AG04449 (cell line): ENCODE data around the gene GABRA5.

ENCODE experiments used
- CTCF ChIA-PET: fragments of 350-600 bp; formaldehyde crosslinking; extraction: SDS; loops from one replicate; lab custom pipeline; 2021; ENCODE audit warnings: antibody characterized with exemption; lab: Yijun Ruan, JAX
- POLR2A ChIA-PET: fragments of 400-600, 350-600 bp; formaldehyde crosslinking; extraction: SDS; loops from one replicate; lab custom pipeline; 2020; ENCODE audit warnings: antibody characterized with exemption, inconsistent platforms; lab: Yijun Ruan, JAX
- DNase-seq: peaks from one replicate; pipeline ENCODE4 v3.0.0-alpha.2; 2010; ENCODE audit warnings: low read depth, low spot score
- H3K4me3 ChIP-seq: 2 replicates; pipeline ENCODE4 v1.5.1; 2011; ENCODE audit warnings: low read depth, mild to moderate bottlenecking, control low read depth, low read length
- TF ChIP-seq, protein P1 (sequence below): IDR thresholded peaks from one replicate; pipeline ENCODE4 v1.5.1; 2011; ENCODE audit warnings: mild to moderate bottlenecking, moderate library complexity, low read length, control low read depth, inconsistent platforms; ENCODE audit not compliant: insufficient read depth; ENCODE audit errors: missing control alignments

The GABRA5 gene

GRCh38 chr15:26889298-26889898 is 22.5 kb downstream of the GABRA5 start:
- DNase-seq, result no peak
- TF ChIP-seq, protein P1, sequence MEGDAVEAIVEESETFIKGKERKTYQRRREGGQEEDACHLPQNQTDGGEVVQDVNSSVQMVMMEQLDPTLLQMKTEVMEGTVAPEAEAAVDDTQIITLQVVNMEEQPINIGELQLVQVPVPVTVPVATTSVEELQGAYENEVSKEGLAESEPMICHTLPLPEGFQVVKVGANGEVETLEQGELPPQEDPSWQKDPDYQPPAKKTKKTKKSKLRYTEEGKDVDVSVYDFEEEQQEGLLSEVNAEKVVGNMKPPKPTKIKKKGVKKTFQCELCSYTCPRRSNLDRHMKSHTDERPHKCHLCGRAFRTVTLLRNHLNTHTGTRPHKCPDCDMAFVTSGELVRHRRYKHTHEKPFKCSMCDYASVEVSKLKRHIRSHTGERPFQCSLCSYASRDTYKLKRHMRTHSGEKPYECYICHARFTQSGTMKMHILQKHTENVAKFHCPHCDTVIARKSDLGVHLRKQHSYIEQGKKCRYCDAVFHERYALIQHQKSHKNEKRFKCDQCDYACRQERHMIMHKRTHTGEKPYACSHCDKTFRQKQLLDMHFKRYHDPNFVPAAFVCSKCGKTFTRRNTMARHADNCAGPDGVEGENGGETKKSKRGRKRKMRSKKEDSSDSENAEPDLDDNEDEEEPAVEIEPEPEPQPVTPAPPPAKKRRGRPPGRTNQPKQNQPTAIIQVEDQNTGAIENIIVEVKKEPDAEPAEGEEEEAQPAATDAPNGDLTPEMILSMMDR, result peak; percentile 33
- ChIA-PET CTCF (interaction anchor here (0.6 to 4.2 kb wide), 19 partner anchors 9 to 1380 kb away, joined by 3 to 61 read pairs (median 5); no protein-coding TSS in a partner anchor), POLR2A (no interaction called here)
- H3K4me3 ChIP-seq, result no peak overlapping the region

DNA sequence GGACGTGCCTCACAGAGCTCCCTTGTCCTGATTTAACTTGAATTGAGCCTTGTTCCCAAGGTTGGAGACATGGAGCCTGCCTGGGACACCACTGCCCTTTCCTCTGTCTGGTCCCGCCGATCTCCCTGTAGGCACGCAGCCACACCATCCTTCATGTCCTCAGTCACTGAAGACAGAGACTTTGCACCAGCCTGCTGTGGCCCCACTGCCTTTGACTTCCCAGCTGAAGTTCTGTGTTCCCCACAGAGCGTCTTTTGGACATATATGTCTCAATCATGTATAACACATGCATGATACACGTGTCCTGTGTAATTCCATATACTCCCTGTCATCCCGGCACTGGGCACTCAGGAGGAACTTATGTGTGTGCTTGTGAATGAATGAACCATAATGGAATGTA is 23.6 kb downstream of the GABRA5 start:
- CTCF ChIA-PET, result interaction anchor here (0.6 to 4.2 kb wide), 18 partner anchors 8 to 1381 kb away, joined by 3 to 61 read pairs (median 5); no protein-coding TSS in a partner anchor
- no peak for DNase-seq
- H3K4me3 ChIP-seq, result no peak overlapping the region
- POLR2A ChIA-PET, result no interaction called here
- TF ChIP-seq, protein P1, result no peak

GRCh38 chr15:26890988-26891387 is 24.1 kb downstream of the GABRA5 start:
- POLR2A ChIA-PET, result no interaction called here

DNA sequence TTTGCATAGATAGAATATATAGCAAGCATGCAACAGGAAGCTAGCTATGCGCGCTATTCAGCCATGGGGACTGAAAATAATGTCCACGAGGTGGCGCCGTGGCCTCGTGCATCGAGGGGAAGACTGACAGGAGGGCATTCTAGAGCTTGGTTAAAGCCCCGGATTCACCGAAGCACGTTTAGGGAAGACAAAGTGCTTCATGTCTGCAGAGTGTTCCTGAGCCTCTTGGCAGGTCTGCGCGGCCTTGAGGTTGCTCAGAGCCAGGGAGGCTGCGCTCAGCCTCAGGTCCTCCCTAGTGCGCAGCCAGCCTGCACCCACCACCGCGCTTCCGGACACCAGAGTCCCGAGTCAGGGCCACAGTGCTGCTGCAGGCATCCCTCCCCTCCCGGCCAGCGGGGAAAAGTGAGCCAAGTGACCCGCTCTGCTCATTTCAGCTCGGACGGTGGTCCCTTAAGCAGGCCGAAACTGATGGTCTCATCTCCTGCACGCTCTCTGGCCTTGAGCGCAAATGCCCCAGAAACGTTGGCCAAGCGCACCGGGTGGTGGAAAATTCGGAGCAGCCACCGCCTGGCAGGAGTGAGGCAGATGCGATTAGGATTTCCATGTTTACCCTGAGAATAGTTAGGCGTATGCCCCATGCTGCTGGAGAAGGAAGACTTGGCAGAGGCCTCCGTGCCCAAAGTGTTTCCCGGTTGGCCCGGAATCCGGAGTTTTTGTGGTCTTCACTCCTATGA is 24.8 kb downstream of the GABRA5 start:
- DNase-seq, result no peak
- ChIA-PET CTCF (interaction anchor here (0.6 to 4.2 kb wide), 21 partner anchors 9 to 1383 kb away, joined by 3 to 61 read pairs (median 5); no protein-coding TSS in a partner anchor), POLR2A (no interaction called here)
- TF ChIP-seq, protein P1, result peak; percentile 74
- H3K4me3 ChIP-seq, result peak overlapping the region; percentile 42

More at GRCh38 chr15:26890988-26891387, 24.1 kb downstream of the GABRA5 start:
- TF ChIP-seq, protein P1, result no peak
- DNase-seq, result no peak
- CTCF ChIA-PET, result interaction anchor here (0.6 to 4.2 kb wide), 21 partner anchors 8 to 1382 kb away, joined by 3 to 61 read pairs (median 5); no protein-coding TSS in a partner anchor
- no peak overlapping the region for H3K4me3 ChIP-seq

- ChIA-PET POLR2A (no interaction called here), CTCF (interaction anchor here (1.5 to 4.2 kb wide), 5 partner anchors 11 to 467 kb away, joined by 3 to 61 read pairs (median 22); no protein-coding TSS in a partner anchor)
- TF ChIP-seq, protein P1, result no peak
- no peak overlapping the region for H3K4me3 ChIP-seq
- no peak for DNase-seq
Observed at GRCh38 chr15:26892182-26892518, 25.3 kb downstream of the GABRA5 start.

DNA sequence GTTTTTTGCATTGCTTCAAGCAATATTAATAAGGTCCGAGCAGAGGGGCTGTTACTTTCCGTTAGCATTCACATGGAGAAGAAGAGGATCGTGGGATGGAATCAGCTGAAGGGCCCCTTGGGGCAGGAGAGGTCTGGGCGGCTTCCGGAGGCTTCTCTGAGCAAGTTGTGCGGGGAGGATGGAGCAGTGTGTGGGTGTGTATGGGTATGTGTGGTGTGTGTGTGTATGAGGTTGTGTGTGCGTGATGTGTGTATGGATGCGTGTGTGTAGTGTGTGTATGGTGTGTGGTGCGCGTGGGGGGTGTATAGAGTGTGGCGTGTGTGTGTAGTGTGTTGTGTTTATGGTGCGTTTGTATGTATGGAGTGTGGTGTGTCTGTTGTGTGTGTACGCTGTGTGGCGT is 25.8 kb downstream of the GABRA5 start:
- no peak for DNase-seq
- CTCF ChIA-PET, result interaction anchor here (3.9 to 4.2 kb wide), 3 partner anchors 11 to 127 kb away, joined by 22 to 61 read pairs (median 29); no protein-coding TSS in a partner anchor
- TF ChIP-seq, protein P1, result no peak
- POLR2A ChIA-PET, result no interaction called here
- no peak overlapping the region for H3K4me3 ChIP-seq
